Measurements from ENCODE around the gene ALPK1.

DNA sequence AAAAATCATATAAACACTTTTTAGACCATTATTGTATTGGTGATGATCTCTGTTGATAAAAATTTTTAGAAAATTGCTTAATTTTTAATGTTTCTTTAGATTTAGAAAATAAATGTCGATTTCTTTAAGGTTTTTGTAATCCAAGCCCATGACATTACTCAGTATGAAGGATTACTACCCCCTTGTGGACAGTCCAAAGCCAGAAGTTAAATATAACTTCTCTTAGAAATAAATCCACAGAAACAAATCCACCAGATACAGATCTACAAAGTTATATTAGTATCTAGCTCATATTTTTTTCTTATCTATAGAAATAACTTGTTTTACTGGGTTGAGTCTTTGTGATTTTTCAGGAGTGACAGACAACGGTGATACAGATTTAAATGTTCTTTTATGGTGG, 30.3 kb upstream of the ALPK1 start:
- TF ChIP-seq, protein P1, sequence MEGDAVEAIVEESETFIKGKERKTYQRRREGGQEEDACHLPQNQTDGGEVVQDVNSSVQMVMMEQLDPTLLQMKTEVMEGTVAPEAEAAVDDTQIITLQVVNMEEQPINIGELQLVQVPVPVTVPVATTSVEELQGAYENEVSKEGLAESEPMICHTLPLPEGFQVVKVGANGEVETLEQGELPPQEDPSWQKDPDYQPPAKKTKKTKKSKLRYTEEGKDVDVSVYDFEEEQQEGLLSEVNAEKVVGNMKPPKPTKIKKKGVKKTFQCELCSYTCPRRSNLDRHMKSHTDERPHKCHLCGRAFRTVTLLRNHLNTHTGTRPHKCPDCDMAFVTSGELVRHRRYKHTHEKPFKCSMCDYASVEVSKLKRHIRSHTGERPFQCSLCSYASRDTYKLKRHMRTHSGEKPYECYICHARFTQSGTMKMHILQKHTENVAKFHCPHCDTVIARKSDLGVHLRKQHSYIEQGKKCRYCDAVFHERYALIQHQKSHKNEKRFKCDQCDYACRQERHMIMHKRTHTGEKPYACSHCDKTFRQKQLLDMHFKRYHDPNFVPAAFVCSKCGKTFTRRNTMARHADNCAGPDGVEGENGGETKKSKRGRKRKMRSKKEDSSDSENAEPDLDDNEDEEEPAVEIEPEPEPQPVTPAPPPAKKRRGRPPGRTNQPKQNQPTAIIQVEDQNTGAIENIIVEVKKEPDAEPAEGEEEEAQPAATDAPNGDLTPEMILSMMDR (IDR thresholded peaks at IDR 0.05) = peak in 3 of 5 experiments; percentile 11 to 39 (median 27)
- TF ChIP-seq POLR2A (IDR thresholded peaks at IDR 0.05) (no peak), EP300 (IDR thresholded peaks at IDR 0.05) (no peak)

Data from tibial nerve (tissue), 4 donors.